Fibroblast of pulmonary artery (primary cell): ENCODE measurements around the gene DICER1.

Experiments
- DNase-seq: peaks from one replicate; pipeline ENCODE4 v3.0.0-alpha.2; 2010; ENCODE audit warnings: low read depth
- H3K4me3 ChIP-seq: replicated peaks from 2 replicates; pipeline ENCODE4 v1.5.1; 2011; ENCODE audit warnings: low read depth, mild to moderate bottlenecking, control low read depth, low read length, moderate library complexity
- TF ChIP-seq, protein P1 (sequence below): IDR thresholded peaks from 2 replicates; pipeline ENCODE4 v1.5.1; 2011; ENCODE audit warnings: mild to moderate bottlenecking, control low read depth, low read length, inconsistent platforms; ENCODE audit errors: missing control alignments

The DICER1 gene

GRCh38 chr14:95191445-95192199 lies 34.3 kb upstream of the DICER1 start:
- TF ChIP-seq, protein P1, sequence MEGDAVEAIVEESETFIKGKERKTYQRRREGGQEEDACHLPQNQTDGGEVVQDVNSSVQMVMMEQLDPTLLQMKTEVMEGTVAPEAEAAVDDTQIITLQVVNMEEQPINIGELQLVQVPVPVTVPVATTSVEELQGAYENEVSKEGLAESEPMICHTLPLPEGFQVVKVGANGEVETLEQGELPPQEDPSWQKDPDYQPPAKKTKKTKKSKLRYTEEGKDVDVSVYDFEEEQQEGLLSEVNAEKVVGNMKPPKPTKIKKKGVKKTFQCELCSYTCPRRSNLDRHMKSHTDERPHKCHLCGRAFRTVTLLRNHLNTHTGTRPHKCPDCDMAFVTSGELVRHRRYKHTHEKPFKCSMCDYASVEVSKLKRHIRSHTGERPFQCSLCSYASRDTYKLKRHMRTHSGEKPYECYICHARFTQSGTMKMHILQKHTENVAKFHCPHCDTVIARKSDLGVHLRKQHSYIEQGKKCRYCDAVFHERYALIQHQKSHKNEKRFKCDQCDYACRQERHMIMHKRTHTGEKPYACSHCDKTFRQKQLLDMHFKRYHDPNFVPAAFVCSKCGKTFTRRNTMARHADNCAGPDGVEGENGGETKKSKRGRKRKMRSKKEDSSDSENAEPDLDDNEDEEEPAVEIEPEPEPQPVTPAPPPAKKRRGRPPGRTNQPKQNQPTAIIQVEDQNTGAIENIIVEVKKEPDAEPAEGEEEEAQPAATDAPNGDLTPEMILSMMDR, result no peak
- DNase-seq, result no peak
- H3K4me3 ChIP-seq, result no peak overlapping the region

- no peak overlapping the region for H3K4me3 ChIP-seq
- DNase-seq, result no peak
- TF ChIP-seq, protein P1, result no peak
Measured at GRCh38 chr14:95190857-95191256, 33.5 kb upstream of the DICER1 start.

- DNase-seq, result no peak
- TF ChIP-seq, protein P1, result no peak
- H3K4me3 ChIP-seq, result no peak overlapping the region
Measured at GRCh38 chr14:95190346-95190840, 33.1 kb upstream of the DICER1 start.

DNA sequence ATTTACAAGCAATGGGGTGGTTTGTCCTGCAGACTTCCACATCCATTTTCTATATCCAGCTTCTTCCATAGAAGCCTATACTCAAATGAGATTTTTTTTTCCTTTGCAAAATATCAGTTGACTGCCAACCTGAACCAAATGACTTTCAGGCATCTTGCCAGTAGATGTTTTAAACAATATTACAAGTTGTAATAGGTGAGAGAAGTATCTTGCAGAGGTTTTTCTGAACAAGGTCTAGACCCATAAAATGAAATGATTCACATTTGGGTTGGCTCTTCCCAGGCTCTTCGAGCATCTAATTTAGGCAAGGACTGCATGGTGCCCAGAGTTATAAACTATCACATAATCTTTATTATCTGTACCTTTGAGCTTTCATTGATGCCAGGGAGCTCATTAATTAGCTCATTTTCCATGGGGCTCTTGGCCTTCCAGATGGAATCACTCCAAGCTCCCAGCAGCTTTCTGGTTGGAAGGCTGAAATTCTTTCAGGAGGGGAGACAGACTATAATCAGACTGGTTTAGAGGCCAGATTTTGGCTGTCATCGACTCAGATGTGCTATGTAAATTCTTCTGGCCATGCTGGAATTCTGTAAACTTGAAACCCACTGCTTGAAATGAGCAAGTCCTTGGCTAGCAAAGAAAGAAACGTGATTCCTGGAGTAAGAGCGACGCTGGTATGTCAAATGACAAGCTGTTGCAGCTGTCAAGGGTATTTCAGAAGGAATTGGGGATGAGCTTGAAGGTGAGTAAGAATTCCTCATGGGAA lies 32.2 kb upstream of the DICER1 start:
- TF ChIP-seq, protein P1, result no peak
- peak; percentile 55 for DNase-seq
- no peak overlapping the region for H3K4me3 ChIP-seq

- DNase-seq, result no peak
- TF ChIP-seq, protein P1, result no peak
- no peak overlapping the region for H3K4me3 ChIP-seq
Measured at GRCh38 chr14:95188380-95188779, 31.1 kb upstream of the DICER1 start.

GRCh38 chr14:95185767-95186392 lies 28.6 kb upstream of the DICER1 start:
- TF ChIP-seq, protein P1, result no peak
- no peak for DNase-seq
- H3K4me3 ChIP-seq, result peak overlapping the region; percentile 21
